Left ventricle myocardium inferior (tissue), 1 donor: ENCODE data around the gene CCDC106. TPM values are rescaled to one million over a fixed set of nuclear protein-coding genes. Genes with fewer than 3 reads are reported as not detected.
A peak's percentile ranks its signal among the peaks of the same experiment; 100 is the strongest.

Experiments used
- DNase-seq: peaks from one replicate; pipeline ENCODE4 v3.0.0-alpha.2; 2020
- H3K27ac ChIP-seq: fragments of 200-600 bp; replicated peaks from 2 replicates; pipeline ENCODE4 v1.8.0; 2021
- H3K27me3 ChIP-seq: fragments of 200-600 bp; 2 replicates; pipeline ENCODE4 v1.8.0; 2021; ENCODE audit warnings: low read depth
- H3K36me3 ChIP-seq: fragments of 200-600 bp; 2 replicates; pipeline ENCODE4 v1.8.0; 2021
- H3K4me1 ChIP-seq: fragments of 200-600 bp; 2 replicates; pipeline ENCODE4 v1.8.0; 2021
- H3K4me3 ChIP-seq: fragments of 200-600 bp; 2 replicates; pipeline ENCODE4 v1.8.0; 2021; ENCODE audit warnings: mild to moderate bottlenecking, moderate library complexity
- H3K9me3 ChIP-seq: fragments of 200-600 bp; replicated peaks from 2 replicates; pipeline ENCODE4 v1.8.0; 2021
- intact Hi-C: fragments of 100-400 bp; cut with micrococcal nuclease; formaldehyde crosslinking; loops from one replicate; pipeline ENCODE4 v1.11.0; 2022
- long read RNA-seq: library from polyadenylated mRNA; unstranded; transcript quantifications from one replicate; pipeline ENCODE4 v2.0.0, GENCODE V29; 2021
- total RNA-seq: library from RNA; stranded (reverse); fragmentation: NEBNext Ultra II Directional; extraction: Animal tissue kit (Norgen Biotek cat#: 25700); gene quantifications from one replicate; pipeline ENCODE4 v1.2.1, GENCODE V29; 2021
- TF ChIP-seq, protein P1 (sequence below): fragments of 200-600 bp; IDR thresholded peaks from 2 replicates; pipeline ENCODE4 v1.8.0; 2021; ENCODE audit warnings: antibody characterized with exemption, mild to moderate bottlenecking, borderline replicate concordance
- donor health status: DM: no; HTN: yes; CAD: no; lungs with severe emphysema.

CCDC106 gene
- 14.6 TPM for total RNA-seq
- long read RNA-seq, transcript CCDC106-202 (5 exons, 2,162 nt) = major isoform, 13 of 27 reads
- long read RNA-seq, transcript CCDC106-201 (6 exons, 1,546 nt) = minor isoform, 9 of 27 reads
- long read RNA-seq, partial matches to known transcripts = 1 of 27 reads
- long read RNA-seq, other reads (novel, unspliced or antisense) = 2 of 27 reads

DNA sequence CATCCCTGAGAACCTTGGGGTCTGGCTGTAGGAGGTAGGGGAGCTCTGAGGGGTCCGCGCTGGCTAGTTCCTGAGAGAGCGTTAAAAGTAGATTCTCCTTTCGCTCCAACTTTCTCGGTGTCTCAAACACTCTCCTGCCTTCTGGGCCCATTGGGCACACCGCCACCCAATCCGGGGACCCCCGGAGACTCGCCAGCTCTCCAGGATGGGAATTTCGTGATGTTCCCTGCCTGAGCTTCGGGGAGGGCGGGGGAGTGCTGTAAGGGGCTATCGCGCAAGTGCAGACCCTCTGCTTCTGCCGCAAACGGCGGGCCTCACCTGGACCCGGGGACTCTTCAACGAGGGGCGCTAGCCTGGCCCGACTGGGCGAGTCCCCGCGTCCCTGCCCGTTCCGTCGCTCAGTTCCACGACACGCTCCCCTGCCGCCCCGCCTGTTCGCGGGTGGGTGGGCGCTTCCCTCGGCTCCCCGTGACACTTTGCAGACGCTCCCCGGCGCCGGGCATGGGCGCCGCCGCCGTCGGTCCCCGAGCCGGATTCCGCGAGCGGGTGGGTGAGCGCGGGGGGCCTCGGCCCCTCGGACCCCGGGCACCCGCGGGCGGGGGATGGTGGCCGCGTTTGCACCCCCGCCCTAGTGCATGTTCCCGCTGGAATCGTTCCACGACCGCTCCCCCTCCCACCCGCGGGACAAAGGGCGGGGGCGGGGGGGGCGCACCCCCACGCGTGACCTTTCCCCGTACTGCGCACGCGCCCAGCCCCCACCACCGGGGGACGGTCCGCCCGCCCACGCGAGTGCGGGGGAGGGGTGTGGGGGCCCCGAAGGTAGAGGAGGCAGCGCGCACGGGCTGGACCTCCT, at the start of gene CCDC106:
TSS of gene CCDC106 (plus strand) at position 481 of the 853 bp plus-strand sequence. CDS start 835 bp downstream, outside the sequence.
- Histone ChIP-seq H3K27ac (peak within 1 kb of the TSS; percentile 94), H3K36me3 (peaks cover 17% of the 10 kb centered on the region), H3K9me3 (no peaks in the 10 kb centered on the region), H3K4me1 (peaks cover 58% of the 10 kb centered on the region), H3K4me3 (peak within 1 kb of the TSS; percentile 97), H3K27me3 (no peaks in the 10 kb centered on the region)
- DNase-seq = peak; percentile 74
- TF ChIP-seq, protein P1, sequence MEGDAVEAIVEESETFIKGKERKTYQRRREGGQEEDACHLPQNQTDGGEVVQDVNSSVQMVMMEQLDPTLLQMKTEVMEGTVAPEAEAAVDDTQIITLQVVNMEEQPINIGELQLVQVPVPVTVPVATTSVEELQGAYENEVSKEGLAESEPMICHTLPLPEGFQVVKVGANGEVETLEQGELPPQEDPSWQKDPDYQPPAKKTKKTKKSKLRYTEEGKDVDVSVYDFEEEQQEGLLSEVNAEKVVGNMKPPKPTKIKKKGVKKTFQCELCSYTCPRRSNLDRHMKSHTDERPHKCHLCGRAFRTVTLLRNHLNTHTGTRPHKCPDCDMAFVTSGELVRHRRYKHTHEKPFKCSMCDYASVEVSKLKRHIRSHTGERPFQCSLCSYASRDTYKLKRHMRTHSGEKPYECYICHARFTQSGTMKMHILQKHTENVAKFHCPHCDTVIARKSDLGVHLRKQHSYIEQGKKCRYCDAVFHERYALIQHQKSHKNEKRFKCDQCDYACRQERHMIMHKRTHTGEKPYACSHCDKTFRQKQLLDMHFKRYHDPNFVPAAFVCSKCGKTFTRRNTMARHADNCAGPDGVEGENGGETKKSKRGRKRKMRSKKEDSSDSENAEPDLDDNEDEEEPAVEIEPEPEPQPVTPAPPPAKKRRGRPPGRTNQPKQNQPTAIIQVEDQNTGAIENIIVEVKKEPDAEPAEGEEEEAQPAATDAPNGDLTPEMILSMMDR = no peak
- intact Hi-C loops = no loop called here

DNA sequence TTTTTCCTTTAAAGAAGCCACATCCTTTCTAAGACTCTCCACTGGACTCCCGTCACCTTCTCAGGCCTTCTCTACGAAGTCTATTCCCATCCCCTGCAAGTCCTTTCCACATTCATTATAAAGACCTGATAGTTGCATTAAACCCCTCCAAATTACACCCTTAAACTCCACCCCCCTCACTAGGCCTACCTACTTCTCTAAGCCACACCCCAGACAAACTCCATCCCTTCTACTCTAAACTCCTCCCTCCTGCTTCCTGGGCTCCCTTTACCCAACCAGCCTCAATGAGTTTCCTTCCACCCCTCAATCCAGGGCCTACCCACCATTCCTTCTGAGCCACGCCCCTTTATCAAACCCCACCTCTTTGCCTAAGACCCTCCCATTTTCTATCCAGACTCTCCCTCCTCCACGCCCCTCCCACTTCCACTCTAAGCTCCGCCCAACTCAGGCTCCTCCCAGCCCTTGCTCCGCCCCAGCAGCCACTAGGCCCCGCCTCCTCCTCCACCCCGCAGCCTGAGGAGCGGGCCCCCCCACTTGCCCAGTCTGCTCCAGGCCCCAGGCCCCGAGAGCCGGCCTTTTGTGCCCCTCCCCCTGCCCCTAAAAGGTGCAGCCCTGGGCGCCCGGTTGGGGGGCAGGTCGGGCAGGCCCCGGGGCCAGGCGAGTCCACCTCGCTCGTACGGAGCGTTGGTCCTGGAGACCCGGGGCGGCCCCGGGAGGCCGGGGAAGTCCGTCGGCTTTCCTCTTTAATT, 49.1 kb upstream of the CCDC106 start:
- Histone ChIP-seq H3K36me3 (peaks cover 26% of the 10 kb centered on the region), H3K4me3 (peak overlapping the region; percentile 83), H3K4me1 (peaks cover 28% of the 10 kb centered on the region), H3K27ac (peak overlapping the region; percentile 99), H3K9me3 (no peaks in the 10 kb centered on the region), H3K27me3 (no peaks in the 10 kb centered on the region)
- TF ChIP-seq, protein P1 = no peak
- DNase-seq = peak; percentile 90
- intact Hi-C loops = no loop called here

DNA sequence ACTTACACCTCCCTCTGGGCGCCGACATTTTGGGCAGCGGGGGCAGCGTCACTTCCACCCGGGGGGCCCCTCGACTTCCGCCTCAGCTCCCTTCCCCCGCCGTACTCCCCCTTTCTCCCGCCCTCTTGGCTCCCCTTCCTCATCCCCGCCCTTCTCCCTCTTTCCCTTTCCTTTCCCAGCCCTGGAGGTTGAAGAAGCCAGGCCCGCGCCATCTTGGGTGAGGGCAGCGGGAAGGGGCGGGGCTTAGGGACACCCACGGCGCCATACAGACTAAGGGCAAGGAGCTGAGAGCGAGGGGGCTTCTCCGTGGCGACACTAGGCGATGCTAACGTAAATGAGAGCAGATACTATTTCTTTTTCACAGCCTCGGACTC, 48.6 kb upstream of the CCDC106 start, which contains the start of gene FIZ1:
TSS of gene FIZ1 (minus strand) at position 50 of the 374 bp plus-strand sequence. CDS start 1,652 bp downstream, outside the sequence.
- Histone ChIP-seq H3K27me3 (no peaks in the 10 kb centered on the region), H3K4me3 (peak within 1 kb of the TSS; percentile 83), H3K9me3 (no peaks in the 10 kb centered on the region), H3K4me1 (peaks cover 33% of the 10 kb centered on the region), H3K27ac (peak within 1 kb of the TSS; percentile 99), H3K36me3 (peaks cover 26% of the 10 kb centered on the region)
- DNase-seq = peak; percentile 99
- intact Hi-C loops = no loop called here
- TF ChIP-seq, protein P1 = no peak

DNA sequence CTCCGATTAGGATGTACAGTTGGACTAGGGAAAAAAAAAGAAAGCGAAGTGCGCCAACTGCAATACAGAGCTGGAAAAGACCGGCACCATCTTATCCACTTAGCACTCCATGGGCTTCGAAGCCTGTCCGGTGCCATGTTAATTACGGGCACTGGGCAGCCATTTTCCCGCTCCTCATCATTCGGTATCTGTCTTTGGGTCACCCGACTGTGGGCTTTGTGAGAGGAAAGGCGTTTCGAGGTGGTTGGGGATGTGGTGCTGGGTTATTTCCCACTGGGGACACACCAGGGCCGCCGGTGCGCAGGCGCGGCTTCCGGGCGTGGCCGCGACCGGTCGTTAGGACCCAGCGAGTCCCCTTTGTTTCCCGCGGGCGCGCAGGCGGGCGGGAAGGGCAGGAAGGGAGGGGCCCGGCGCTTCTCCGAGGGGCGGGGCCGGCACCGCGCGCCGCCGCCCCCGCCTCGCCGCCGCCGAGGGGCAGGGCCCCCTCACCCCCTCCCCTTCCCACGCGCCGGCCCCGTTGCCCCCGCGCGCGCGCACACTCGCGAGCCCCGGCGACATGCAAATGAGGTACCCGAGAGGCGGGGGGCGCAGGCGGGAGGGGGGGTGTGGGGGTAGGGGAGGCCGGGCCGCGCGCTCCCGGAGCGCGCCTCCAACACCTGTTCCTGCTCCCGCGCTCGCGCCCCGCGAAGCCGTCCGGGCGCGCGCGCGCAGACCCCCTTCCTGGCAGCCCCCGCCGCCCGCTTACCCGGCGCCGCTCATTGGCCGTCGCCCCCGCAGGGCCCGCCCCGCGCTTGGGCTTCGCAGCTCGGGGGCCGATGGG, 48.0 kb upstream of the CCDC106 start, which contains the start of gene ZNF524:
TSS of gene ZNF524 (plus strand) at position 447 of the 820 bp plus-strand sequence. CDS start 1,825 bp downstream, outside the sequence.
- Histone ChIP-seq H3K4me3 (peak within 1 kb of the TSS; percentile 83), H3K4me1 (peaks cover 39% of the 10 kb centered on the region), H3K27ac (peak within 1 kb of the TSS; percentile 99), H3K27me3 (no peaks in the 10 kb centered on the region), H3K36me3 (peaks cover 25% of the 10 kb centered on the region), H3K9me3 (no peaks in the 10 kb centered on the region)
- TF ChIP-seq, protein P1 = no peak
- DNase-seq = peak; percentile 84
- intact Hi-C loops = no loop called here

DNA sequence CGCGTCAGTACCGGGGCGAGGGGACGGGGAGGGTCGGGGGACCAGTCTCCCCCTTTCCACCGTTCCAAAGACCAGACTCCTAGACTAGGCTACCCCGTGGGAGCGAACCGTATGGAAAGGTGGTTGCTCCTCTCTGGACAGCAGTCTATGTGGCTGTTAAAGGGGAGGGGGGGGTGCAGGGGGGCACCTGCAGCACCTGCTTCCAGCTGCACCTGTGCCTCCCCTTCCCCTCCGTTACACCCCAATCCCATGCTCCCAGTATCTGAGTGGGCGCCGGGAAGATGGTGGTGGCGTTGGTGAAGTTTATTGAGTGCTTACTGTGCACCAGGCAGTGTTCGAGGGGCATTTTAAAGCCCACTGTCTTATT, 47.4 kb upstream of the CCDC106 start:
- TF ChIP-seq, protein P1 = no peak
- intact Hi-C loops = no loop called here
- no peak for DNase-seq

More for the DNA sequence above, 47.4 kb upstream of the CCDC106 start:
- H3K36me3 ChIP-seq = peaks cover 19% of the 10 kb centered on the region
- peaks cover 41% of the 10 kb centered on the region for H3K4me1 ChIP-seq
- no peaks in the 10 kb centered on the region for H3K9me3 ChIP-seq
- peak overlapping the region; percentile 99 for H3K27ac ChIP-seq
- no peaks in the 10 kb centered on the region for H3K27me3 ChIP-seq
- H3K4me3 ChIP-seq = peak overlapping the region; percentile 83
